ENCODE data around the gene MYH14. TPM values are rescaled to one million over a fixed set of nuclear protein-coding genes. Genes with fewer than 3 reads are reported as not detected.

The MYH14 gene
- total and polyA plus RNA-seq, 2 donors, result 1.6 to 16.2 TPM

GRCh38 chr19:50239921-50240590, 36.6 kb downstream of the MYH14 start:
- H3K27me3 ChIP-seq (ENCODE audit: control insufficient read depth in 2 of 2, insufficient read depth in 1 of 2, low read length in 1 of 2), result no peaks in the 10 kb centered on the region
- H3K4me1 ChIP-seq (ENCODE audit: control insufficient read depth in 2 of 2, insufficient read depth in 2 of 2, low read length in 2 of 2), result no peaks in the 10 kb centered on the region
- H3K27ac ChIP-seq (ENCODE audit: low read depth in 1 of 2, low read length in 1 of 2), result no peak overlapping the region
- 90% methylated on average over 11 of the region's 11 CpGs for WGBS
- no peaks in the 10 kb centered on the region for H3K9me3 ChIP-seq (ENCODE audit: control insufficient read depth in 2 of 2, insufficient read depth in 1 of 2, low read length in 1 of 2)
- no peak overlapping the region for H3K4me3 ChIP-seq (ENCODE audit: low read length in 2 of 2)
- no peak for DNase-seq (ENCODE audit: low read depth in 6 of 9, low spot score in 9 of 9)
- no peaks in the 10 kb centered on the region for H3K36me3 ChIP-seq (ENCODE audit: control insufficient read depth in 2 of 2, insufficient read depth in 2 of 2, low read length in 1 of 2)

GRCh38 chr19:50242581-50242980, 39.2 kb downstream of the MYH14 start:
- Histone ChIP-seq H3K27ac (ENCODE audit: low read depth in 1 of 2, low read length in 1 of 2) (no peak overlapping the region), H3K4me3 (ENCODE audit: low read length in 2 of 2) (no peak overlapping the region), H3K36me3 (ENCODE audit: control insufficient read depth in 2 of 2, insufficient read depth in 2 of 2, low read length in 1 of 2) (no peaks in the 10 kb centered on the region), H3K9me3 (ENCODE audit: control insufficient read depth in 2 of 2, insufficient read depth in 1 of 2, low read length in 1 of 2) (no peaks in the 10 kb centered on the region), H3K4me1 (ENCODE audit: control insufficient read depth in 2 of 2, insufficient read depth in 2 of 2, low read length in 2 of 2) (no peaks in the 10 kb centered on the region), H3K27me3 (ENCODE audit: control insufficient read depth in 2 of 2, insufficient read depth in 1 of 2, low read length in 1 of 2) (no peaks in the 10 kb centered on the region)
- DNase-seq (ENCODE audit: low read depth in 6 of 9, low spot score in 9 of 9), result no peak
- 90% methylated on average over 6 of the region's 6 CpGs for WGBS

DNA sequence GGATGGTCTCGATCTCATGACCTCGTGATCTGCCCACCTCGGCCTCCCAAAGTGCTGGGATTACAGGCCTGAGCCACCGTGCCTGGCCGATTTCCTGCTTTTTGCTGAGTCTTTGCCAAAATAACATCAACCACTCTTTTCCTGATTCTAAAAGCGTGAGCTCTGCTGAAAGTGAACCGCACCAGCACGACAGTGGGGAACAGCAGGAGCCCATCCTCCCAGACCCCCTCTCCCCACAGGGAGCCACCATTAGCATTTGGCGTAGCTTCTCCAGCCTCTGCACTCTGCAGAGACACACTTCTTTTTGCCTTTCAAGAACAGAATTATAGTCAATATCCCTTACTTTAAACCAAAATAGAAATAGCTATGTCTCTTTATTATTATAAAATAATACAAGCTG, 41.3 kb downstream of the MYH14 start:
- Histone ChIP-seq H3K9me3 (ENCODE audit: control insufficient read depth in 2 of 2, insufficient read depth in 1 of 2, low read length in 1 of 2) (no peaks in the 10 kb centered on the region), H3K4me3 (ENCODE audit: low read length in 2 of 2) (no peak overlapping the region), H3K4me1 (ENCODE audit: control insufficient read depth in 2 of 2, insufficient read depth in 2 of 2, low read length in 2 of 2) (no peaks in the 10 kb centered on the region), H3K27ac (ENCODE audit: low read depth in 1 of 2, low read length in 1 of 2) (no peak overlapping the region), H3K36me3 (ENCODE audit: control insufficient read depth in 2 of 2, insufficient read depth in 2 of 2, low read length in 1 of 2) (no peaks in the 10 kb centered on the region), H3K27me3 (ENCODE audit: control insufficient read depth in 2 of 2, insufficient read depth in 1 of 2, low read length in 1 of 2) (no peaks in the 10 kb centered on the region)
- 65% methylated on average over 9 of the region's 9 CpGs for whole genome bisulfite sequencing
- DNase-seq (ENCODE audit: low read depth in 6 of 9, low spot score in 9 of 9), result no peak

GRCh38 chr19:50248413-50248812, 45.0 kb downstream of the MYH14 start:
- Histone ChIP-seq H3K27me3 (ENCODE audit: control insufficient read depth in 2 of 2, insufficient read depth in 1 of 2, low read length in 1 of 2) (no peaks in the 10 kb centered on the region), H3K4me1 (ENCODE audit: control insufficient read depth in 2 of 2, insufficient read depth in 2 of 2, low read length in 2 of 2) (no peaks in the 10 kb centered on the region), H3K9me3 (ENCODE audit: control insufficient read depth in 2 of 2, insufficient read depth in 1 of 2, low read length in 1 of 2) (peaks cover 0 to 16% of the 10 kb centered on the region in 2 donors), H3K4me3 (ENCODE audit: low read length in 2 of 2) (no peak overlapping the region), H3K27ac (ENCODE audit: low read depth in 1 of 2, low read length in 1 of 2) (no peak overlapping the region), H3K36me3 (ENCODE audit: control insufficient read depth in 2 of 2, insufficient read depth in 2 of 2, low read length in 1 of 2) (no peaks in the 10 kb centered on the region)
- no peak for DNase-seq (ENCODE audit: low read depth in 6 of 9, low spot score in 9 of 9)
- 93% methylated on average over 10 of the region's 10 CpGs for WGBS

DNA sequence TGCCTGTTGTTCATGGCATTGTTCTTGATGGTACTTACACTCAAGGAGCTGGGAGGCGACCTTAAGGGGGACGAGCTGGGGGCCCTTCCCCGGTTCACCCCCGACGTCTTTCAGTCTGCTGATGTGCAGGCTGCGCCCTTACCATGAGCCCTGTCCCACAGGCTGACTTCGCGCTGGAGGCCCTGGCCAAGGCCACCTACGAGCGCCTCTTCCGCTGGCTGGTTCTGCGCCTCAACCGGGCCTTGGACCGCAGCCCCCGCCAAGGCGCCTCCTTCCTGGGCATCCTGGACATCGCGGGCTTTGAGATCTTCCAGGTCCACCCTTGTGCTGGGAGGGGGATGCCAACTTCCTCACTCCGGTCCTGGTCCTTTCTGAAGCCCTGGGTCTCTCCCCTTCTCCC, 45.4 kb downstream of the MYH14 start:
- no peak overlapping the region for H3K27ac ChIP-seq (ENCODE audit: low read depth in 1 of 2, low read length in 1 of 2)
- H3K27me3 ChIP-seq (ENCODE audit: control insufficient read depth in 2 of 2, insufficient read depth in 1 of 2, low read length in 1 of 2), result no peaks in the 10 kb centered on the region
- H3K9me3 ChIP-seq (ENCODE audit: control insufficient read depth in 2 of 2, insufficient read depth in 1 of 2, low read length in 1 of 2), result peaks cover 0 to 19% of the 10 kb centered on the region in 2 donors
- WGBS, result 94% methylated on average over 19 of the region's 19 CpGs
- H3K4me3 ChIP-seq (ENCODE audit: low read length in 2 of 2), result no peak overlapping the region
- no peaks in the 10 kb centered on the region for H3K4me1 ChIP-seq (ENCODE audit: control insufficient read depth in 2 of 2, insufficient read depth in 2 of 2, low read length in 2 of 2)
- H3K36me3 ChIP-seq (ENCODE audit: control insufficient read depth in 2 of 2, insufficient read depth in 2 of 2, low read length in 1 of 2), result no peaks in the 10 kb centered on the region
- DNase-seq (ENCODE audit: low read depth in 6 of 9, low spot score in 9 of 9), result no peak

DNA sequence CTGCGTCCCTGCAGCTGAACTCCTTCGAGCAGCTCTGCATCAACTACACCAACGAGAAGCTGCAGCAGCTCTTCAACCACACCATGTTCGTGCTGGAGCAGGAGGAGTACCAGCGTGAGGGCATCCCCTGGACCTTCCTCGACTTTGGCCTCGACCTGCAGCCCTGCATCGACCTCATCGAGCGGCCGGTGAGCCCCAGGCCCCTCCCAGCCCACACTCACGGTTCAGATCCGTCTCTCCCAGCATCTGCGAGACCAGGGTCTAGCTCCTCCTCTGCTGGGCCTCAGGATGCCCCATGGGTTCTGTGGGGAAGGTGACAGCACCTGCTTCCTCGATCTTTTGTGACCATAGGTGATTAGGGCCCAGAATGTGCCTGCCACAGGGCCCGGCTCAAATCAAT, 46.2 kb downstream of the MYH14 start:
- WGBS, result 84% methylated on average over 16 of the region's 16 CpGs
- Histone ChIP-seq H3K4me3 (ENCODE audit: low read length in 2 of 2) (no peak overlapping the region), H3K27me3 (ENCODE audit: control insufficient read depth in 2 of 2, insufficient read depth in 1 of 2, low read length in 1 of 2) (no peaks in the 10 kb centered on the region), H3K36me3 (ENCODE audit: control insufficient read depth in 2 of 2, insufficient read depth in 2 of 2, low read length in 1 of 2) (no peaks in the 10 kb centered on the region), H3K4me1 (ENCODE audit: control insufficient read depth in 2 of 2, insufficient read depth in 2 of 2, low read length in 2 of 2) (no peaks in the 10 kb centered on the region), H3K27ac (ENCODE audit: low read depth in 1 of 2, low read length in 1 of 2) (no peak overlapping the region), H3K9me3 (ENCODE audit: control insufficient read depth in 2 of 2, insufficient read depth in 1 of 2, low read length in 1 of 2) (peaks cover 0 to 19% of the 10 kb centered on the region in 2 donors)
- no peak for DNase-seq (ENCODE audit: low read depth in 6 of 9, low spot score in 9 of 9)

GRCh38 chr19:50250450-50251136, 47.2 kb downstream of the MYH14 start:
- peaks cover 0 to 23% of the 10 kb centered on the region in 2 donors for H3K9me3 ChIP-seq (ENCODE audit: control insufficient read depth in 2 of 2, insufficient read depth in 1 of 2, low read length in 1 of 2)
- no peaks in the 10 kb centered on the region for H3K36me3 ChIP-seq (ENCODE audit: control insufficient read depth in 2 of 2, insufficient read depth in 2 of 2, low read length in 1 of 2)
- DNase-seq (ENCODE audit: low read depth in 6 of 9, low spot score in 9 of 9), result no peak
- WGBS, result 95% methylated on average over 15 of the region's 15 CpGs
- no peaks in the 10 kb centered on the region for H3K4me1 ChIP-seq (ENCODE audit: control insufficient read depth in 2 of 2, insufficient read depth in 2 of 2, low read length in 2 of 2)
- no peaks in the 10 kb centered on the region for H3K27me3 ChIP-seq (ENCODE audit: control insufficient read depth in 2 of 2, insufficient read depth in 1 of 2, low read length in 1 of 2)
- no peak overlapping the region for H3K27ac ChIP-seq (ENCODE audit: low read depth in 1 of 2, low read length in 1 of 2)
- no peak overlapping the region for H3K4me3 ChIP-seq (ENCODE audit: low read length in 2 of 2)

- H3K27ac ChIP-seq (ENCODE audit: low read depth in 1 of 2, low read length in 1 of 2), result no peak overlapping the region
- H3K27me3 ChIP-seq (ENCODE audit: control insufficient read depth in 2 of 2, insufficient read depth in 1 of 2, low read length in 1 of 2), result no peaks in the 10 kb centered on the region
- no peak overlapping the region for H3K4me3 ChIP-seq (ENCODE audit: low read length in 2 of 2)
- WGBS, result 92% methylated on average over 23 of the region's 23 CpGs
- H3K9me3 ChIP-seq (ENCODE audit: control insufficient read depth in 2 of 2, insufficient read depth in 1 of 2, low read length in 1 of 2), result peaks cover 0 to 23% of the 10 kb centered on the region in 2 donors
- H3K36me3 ChIP-seq (ENCODE audit: control insufficient read depth in 2 of 2, insufficient read depth in 2 of 2, low read length in 1 of 2), result no peaks in the 10 kb centered on the region
- H3K4me1 ChIP-seq (ENCODE audit: control insufficient read depth in 2 of 2, insufficient read depth in 2 of 2, low read length in 2 of 2), result no peaks in the 10 kb centered on the region
- no peak for DNase-seq (ENCODE audit: low read depth in 6 of 9, low spot score in 9 of 9)
Measured at GRCh38 chr19:50252111-50252886, 48.9 kb downstream of the MYH14 start.

- Histone ChIP-seq H3K27ac (ENCODE audit: low read depth in 1 of 2, low read length in 1 of 2) (no peak overlapping the region), H3K9me3 (ENCODE audit: control insufficient read depth in 2 of 2, insufficient read depth in 1 of 2, low read length in 1 of 2) (peaks cover 0 to 23% of the 10 kb centered on the region in 2 donors), H3K36me3 (ENCODE audit: control insufficient read depth in 2 of 2, insufficient read depth in 2 of 2, low read length in 1 of 2) (no peaks in the 10 kb centered on the region), H3K4me3 (ENCODE audit: low read length in 2 of 2) (no peak overlapping the region), H3K4me1 (ENCODE audit: control insufficient read depth in 2 of 2, insufficient read depth in 2 of 2, low read length in 2 of 2) (no peaks in the 10 kb centered on the region), H3K27me3 (ENCODE audit: control insufficient read depth in 2 of 2, insufficient read depth in 1 of 2, low read length in 1 of 2) (no peaks in the 10 kb centered on the region)
- WGBS, result 86% methylated on average over 5 of the region's 5 CpGs
- no peak for DNase-seq (ENCODE audit: low read depth in 6 of 9, low spot score in 9 of 9)
Measured at GRCh38 chr19:50252887-50253268, 49.5 kb downstream of the MYH14 start.

All from thymus (tissue), 11 donors.